HG02885 (cell line): ENCODE data around the gene ADD2.

Experiments used
- ATAC-seq: cut with Tn5 transposase; IDR thresholded peaks from one replicate; pipeline ENCODE4 v1.9.1; 2021; ENCODE audit warnings: mild to moderate bottlenecking; ENCODE audit not compliant: unreplicated experiment, poor library complexity

The ADD2 gene

GRCh38 chr2:70616168-70616694, 151.8 kb downstream of the ADD2 start:
- no peak for ATAC-seq

DNA sequence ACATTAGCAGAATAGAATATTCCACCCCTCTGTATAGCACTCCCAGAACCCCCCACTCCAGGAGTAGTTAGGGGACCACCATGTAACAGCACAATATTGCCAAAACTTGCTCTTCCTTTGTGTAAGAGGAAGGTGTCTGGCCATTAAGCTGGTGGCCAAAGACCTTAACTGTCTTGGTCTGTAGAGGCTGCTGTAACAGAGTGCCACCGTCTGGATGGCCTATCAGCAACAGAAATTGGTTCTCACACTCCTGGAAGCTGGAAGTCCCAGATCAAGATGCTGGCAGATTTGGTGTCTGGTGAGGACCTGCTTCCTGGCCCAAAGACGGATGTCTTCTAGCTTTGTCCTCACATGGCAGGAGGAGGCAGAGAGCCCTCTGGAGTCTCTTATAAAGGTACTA, 152.8 kb downstream of the ADD2 start:
- ATAC-seq, result no peak

GRCh38 chr2:70613521-70613920, 154.5 kb downstream of the ADD2 start:
- no peak for ATAC-seq

GRCh38 chr2:70612574-70612973, 155.4 kb downstream of the ADD2 start:
- ATAC-seq, result no peak

GRCh38 chr2:70608373-70608772, 159.6 kb downstream of the ADD2 start:
- ATAC-seq, result no peak

DNA sequence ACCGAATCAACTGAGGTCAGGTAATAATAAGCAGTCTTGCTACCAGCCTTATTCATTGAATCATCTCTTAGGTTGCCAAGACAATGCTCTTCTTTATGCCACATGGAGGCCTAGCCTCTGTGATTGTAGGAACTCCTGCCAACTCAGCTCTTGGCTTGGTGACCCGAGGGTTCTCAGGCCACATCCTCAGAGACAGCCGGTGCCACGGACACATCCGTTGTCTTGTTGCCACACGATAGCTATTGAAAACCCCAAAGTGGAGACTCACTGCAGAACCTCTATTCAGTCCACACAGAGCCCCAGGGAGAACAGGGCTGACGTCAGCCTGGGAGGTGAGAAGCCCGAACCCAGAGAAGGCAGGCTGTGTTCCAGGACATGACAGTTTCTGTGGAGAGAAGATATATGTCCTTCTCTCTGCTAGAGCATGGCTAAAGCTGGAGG, 160.9 kb downstream of the ADD2 start:
- no peak for ATAC-seq
